NCI-H526 (cell line): ENCODE measurements around the gene P2RX1.

ENCODE experiments used
- DNase-seq, 2 experiments: peaks; one replicate each; lab custom pipeline; 2025; lab: John Stamatoyannopoulos, UW

The P2RX1 gene

GRCh38 chr17:3887804-3888203 is 28.5 kb downstream of the P2RX1 start:
- DNase-seq, result no peak

GRCh38 chr17:3887394-3887793 is 28.9 kb downstream of the P2RX1 start:
- no peak for DNase-seq

DNA sequence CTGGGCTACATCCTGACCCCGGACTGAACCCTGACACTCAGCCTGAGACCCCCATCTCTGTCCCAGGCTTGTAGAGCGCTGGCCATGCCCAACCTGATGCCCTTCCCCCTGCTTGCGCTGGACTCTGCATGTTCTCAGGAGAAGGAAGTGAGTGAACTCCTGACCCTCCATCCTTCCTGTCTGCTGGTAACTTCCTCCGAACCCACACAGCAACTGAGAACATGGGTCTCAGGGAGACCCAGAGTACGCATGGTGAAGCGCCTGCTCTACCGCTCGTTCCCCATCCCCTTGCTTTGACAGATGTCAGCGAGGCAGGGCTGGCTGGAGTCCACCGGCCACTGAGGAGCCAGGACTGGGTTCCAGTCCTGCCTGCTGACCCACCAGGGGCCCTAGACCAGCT is 29.5 kb downstream of the P2RX1 start:
- DNase-seq, result no peak

- DNase-seq, result no peak
These were observed 30.3 kb downstream of the P2RX1 start for GRCh38 chr17:3885970-3886369.

- no peak for DNase-seq
These were observed 31.0 kb downstream of the P2RX1 start for GRCh38 chr17:3885271-3885670.

GRCh38 chr17:3884188-3884587 is 32.1 kb downstream of the P2RX1 start:
- no peak for DNase-seq

DNA sequence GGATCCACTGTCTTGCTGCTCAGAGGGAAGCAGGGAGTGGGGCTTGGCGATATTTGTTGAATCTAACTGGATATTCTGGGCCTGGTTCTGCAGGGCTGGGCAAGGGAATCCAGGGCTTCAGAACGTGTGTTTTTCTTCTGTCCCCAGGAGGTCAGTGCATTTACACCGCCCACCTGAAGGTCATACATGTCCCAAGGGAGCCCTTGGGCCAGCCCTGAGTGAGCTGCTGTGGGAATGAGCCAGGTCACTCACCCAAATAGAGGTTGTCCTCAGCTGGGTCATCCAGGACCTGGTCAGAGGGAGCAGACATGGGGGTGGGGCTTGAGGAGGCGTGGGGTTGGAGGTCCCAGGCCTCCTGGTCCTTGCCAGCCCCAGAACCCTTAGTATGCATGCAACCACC is 34.0 kb downstream of the P2RX1 start:
- DNase-seq, result no peak

DNA sequence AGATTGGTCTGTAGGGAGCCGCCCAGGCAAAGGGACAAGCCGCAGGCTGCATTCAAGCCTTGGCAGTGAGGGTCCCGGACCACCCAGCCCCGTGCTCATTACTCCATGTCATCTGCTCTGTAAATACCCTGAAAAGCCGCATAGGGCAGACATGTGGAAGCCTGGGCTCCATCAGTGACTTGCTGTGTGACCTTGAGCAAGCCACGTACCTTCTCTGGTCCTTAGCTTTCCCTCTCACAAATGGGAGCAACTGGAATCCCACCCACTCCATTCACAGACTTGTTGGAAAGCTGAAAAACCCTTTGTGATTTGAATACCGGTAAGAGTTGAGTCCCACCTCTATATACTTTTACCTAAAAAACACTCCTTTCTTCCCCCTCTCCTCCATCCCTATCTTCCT is 35.3 kb downstream of the P2RX1 start:
- DNase-seq, result no peak

DNA sequence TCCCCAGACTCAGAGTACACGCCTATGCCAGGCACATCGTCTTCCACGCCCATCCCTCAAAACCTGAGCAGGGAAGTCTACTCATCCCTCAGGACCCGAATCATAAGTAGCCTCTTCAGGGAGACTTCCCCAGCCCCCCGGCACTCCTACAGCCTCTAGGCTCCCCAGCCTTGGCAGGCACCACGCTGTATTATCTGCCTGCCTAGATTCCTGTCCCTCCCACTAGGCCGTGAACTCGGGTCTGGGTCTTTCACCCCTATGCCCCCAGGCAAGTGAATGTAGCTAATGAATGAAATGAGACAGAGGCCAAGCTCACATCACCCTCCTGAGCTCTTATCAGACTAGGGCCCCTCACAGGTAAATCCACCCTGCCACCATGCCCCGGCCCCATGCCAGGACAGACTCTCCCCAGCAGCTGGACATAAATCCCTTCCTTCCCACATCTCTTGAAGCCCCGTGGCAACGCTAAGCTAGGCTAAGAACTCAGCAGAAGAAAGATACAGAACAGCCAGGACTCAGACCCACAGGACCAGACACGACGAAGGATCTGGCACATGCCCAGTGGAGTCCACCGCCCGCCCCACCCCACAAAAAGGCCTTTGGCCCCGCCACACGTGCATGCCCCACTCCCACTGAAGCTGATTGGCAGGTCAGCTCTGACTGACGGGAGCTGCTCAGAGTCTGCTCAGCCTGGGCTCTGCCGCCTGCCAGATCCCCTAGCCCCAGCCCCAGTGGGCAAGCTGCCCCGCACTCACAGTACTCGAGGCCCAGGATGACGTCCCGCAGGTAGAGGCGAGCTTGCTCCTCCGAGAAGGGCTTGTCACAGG is 36.5 kb downstream of the P2RX1 start:
- DNase-seq, result no peak

- no peak for DNase-seq
These were observed 37.1 kb downstream of the P2RX1 start for GRCh38 chr17:3879186-3879585.

DNA sequence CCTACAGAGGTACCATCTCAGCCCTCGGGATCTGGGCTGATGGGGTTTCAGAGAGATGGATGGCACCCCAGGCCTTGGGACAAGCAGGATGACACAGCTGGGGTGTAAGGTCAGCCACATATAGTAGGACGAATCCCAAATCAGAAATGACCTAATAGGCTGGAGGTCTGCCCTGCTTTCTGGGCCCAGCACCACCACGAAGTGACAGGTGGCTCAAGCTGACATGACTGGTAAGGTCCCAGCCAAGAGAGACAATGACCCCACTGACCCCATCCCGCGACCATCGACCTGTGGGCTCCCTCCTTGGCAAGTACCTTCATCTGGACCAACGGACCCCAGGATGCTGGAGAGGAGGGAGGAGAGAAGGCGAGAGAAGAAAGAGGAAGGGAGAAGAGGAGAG is 39.0 kb downstream of the P2RX1 start:
- no peak for DNase-seq

DNA sequence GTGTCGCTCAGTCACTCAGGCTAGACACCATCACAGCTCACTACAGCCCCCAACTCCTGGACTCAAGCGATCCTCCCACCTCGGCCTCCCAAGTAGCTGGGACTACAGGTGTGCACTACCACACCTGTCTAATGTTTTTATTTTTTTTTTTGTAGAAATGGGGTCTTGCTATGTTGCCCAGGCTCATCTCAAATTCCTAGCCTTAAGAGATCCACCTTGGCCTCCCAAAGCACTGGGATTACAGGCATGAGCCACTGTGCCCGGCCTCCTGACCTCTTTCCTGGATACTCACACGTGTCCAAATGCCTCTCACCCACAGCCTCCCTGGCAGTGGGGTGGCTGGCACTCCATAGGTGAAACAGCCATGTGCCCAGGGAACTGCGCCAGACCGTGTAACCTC is 40.9 kb downstream of the P2RX1 start:
- DNase-seq, result no peak

DNA sequence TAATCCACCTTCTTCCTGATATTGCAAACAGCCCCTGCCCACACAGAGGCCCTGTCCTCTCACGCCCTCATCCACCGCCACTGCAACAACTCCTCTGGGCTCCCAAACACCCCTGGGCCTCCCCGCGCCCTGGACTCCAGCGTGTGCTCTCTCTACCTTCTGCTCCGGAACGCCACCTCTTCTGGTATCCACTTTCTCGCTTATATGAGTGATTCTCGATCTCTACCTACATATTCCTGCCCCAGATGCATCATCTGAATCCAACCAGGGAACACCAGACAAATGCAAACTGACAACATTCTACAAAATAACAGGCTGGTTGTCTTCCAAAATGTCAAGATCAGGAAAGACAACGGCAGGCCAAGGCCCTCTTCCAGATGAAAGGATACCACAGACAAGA is 42.4 kb downstream of the P2RX1 start:
- DNase-seq, result no peak

DNA sequence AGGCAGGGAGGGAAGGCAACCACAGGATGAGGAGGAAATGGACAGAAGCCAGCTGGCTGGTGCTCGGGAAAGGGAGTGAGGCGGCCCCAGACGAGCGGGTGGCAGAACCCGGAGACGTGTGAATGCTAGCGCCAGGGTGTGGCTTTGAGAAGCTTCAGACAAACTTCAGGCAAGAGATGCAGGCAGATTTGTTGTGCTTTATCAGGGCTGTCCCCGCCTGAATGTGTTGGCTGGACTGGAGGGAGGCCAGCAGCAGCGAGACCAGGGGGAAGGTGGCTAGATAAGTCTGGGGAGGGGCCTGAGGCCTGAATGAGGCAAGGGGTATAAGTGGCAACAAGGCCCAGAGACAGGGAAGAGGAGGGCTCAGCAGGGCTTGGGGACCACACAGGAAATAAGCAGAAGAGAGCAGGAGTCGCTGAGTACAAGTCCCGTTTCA is 45.4 kb downstream of the P2RX1 start:
- DNase-seq, result no peak

- DNase-seq, result no peak
These were observed 48.7 kb downstream of the P2RX1 start for GRCh38 chr17:3867606-3868005.

DNA sequence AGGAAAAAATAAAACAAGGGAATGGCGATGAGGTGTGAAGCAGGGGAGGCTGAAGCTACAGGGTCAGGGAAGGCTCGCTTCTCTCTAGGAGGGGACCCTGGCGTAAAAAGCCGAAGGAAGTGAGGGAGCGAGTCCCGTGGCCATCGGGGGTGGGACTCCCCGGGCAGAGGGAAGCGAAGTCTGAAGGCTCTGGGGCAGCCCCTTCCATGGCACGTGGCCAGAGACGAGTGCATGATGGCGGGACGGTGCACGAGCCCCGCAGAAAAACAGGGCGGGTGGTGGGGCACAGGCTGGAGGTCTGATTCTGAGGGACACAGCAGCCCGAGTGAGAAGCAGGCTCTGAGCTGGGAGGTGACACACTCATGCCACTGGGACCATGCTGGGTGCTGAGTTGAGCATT is 49.2 kb downstream of the P2RX1 start:
- DNase-seq, result no peak

- no peak for DNase-seq
These were observed 50.0 kb downstream of the P2RX1 start for GRCh38 chr17:3866276-3866675.

DNA sequence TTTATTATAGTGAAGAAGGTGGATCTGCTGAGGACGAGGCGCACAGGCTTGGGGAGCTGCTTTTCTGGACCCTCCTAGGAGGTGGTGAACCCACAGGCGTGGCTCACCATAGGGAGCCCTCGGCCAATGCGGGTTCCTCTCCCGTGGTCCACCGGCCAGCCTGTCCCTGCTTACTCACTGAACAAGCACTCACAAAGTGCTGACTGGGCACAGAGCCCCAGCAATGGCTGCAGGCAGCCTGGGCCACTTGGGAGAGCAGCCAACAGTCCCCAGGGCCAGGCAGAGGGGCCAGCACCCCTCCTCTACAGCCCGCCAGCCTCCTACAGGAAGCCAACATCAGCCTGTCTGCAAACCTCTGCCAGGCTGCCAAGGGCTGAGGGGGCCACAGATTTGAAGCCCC is 51.1 kb downstream of the P2RX1 start:
- no peak for DNase-seq

DNA sequence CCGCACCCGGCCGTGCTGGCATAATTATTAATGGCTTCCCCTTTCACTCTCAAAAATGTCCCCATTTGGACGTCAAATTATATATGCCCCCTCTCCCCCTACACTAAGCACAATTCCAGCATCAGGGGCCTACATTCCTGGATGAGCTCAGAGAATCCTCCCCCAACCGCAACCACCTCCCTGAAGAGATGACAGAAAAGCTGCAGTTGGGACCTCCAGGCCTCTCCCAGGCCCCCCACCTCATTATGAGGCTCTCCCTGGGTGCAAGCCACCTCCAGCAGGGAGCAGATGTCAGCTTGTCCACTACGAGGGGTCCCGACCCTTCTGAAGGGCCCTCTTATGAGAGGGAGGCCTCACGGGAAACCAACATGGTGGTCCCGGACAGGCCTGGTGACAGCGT is 51.7 kb downstream of the P2RX1 start:
- DNase-seq, result no peak

- DNase-seq, result no peak
These were observed 54.2 kb downstream of the P2RX1 start for GRCh38 chr17:3861761-3862681.

GRCh38 chr17:3860939-3861700 is 55.1 kb downstream of the P2RX1 start:
- no peak for DNase-seq

GRCh38 chr17:3859940-3860339 is 56.3 kb downstream of the P2RX1 start:
- no peak for DNase-seq
